Glomerular visceral epithelial cell (primary cell): ENCODE measurements around the gene BZW2.
"Not testable (repeated sequence)": the region's sequence is repeated elsewhere in the genome, so short reads cannot be mapped to it uniquely, and the experiment has no call there.

ENCODE experiments used
- DNase-seq: peaks from one replicate; pipeline ENCODE4 v3.0.0-alpha.2; 2016; ENCODE audit errors: extremely low spot score

The BZW2 gene

DNA sequence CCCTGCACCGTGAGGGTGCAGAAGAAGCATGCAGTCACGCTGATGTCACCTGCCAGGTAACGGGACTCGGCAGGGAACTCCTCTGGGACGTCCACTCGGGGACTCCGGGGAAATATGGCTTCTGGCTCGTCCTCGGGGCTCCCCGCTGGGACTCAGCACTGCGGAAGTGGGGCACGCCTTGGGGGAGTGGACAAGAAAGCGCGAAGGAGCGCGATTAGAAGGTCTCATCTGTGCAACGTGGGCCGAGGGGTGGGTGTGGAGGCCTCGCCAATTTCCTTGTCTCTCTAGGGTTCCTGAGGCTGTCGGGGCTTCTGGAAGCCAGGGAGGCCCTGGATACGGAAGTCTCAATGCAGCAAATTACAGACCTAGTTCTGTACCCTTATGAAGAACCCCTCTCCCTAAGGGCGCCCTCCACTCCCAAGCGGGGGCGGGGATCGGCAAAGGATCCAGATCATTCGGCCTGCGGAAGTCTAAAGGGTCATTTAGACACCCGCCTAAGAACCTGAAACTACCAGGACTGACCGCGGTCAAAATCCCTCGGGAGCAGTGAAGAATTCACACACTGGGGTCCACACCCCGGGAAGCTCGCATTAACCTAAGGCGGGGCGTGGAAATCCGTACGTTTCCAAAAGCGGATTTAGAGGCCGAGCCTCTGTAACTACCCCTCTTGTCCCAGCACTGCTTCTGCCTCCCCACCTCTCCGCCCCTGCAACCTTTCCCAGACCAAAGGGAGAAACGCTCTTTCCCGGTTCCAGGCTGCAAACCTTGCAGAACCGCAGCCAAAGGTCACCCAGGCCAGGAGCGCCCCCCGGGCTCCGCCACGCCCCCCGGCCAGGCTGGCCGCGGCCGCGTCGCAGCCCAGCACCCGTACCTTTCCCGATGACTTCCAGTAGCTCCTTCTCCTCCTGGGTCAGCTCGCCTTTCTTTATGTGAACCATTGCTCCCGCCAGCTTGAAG, 1.1 kb upstream of the BZW2 start:
- peak; percentile 65 for DNase-seq

GRCh38 chr7:16646472-16647072, 591 bp downstream of the BZW2 start:
- DNase-seq, result peak; percentile 20

GRCh38 chr7:16647435-16647960, 1.5 kb downstream of the BZW2 start:
- DNase-seq, result no peak

- no peak for DNase-seq
These were observed 2.6 kb downstream of the BZW2 start for GRCh38 chr7:16648551-16648950.

GRCh38 chr7:16649196-16649595, 3.2 kb downstream of the BZW2 start:
- peak; percentile 11 for DNase-seq

GRCh38 chr7:16650266-16650665, 4.3 kb downstream of the BZW2 start:
- DNase-seq, result no peak

GRCh38 chr7:16651396-16652239, 5.6 kb downstream of the BZW2 start:
- DNase-seq, result no peak

DNA sequence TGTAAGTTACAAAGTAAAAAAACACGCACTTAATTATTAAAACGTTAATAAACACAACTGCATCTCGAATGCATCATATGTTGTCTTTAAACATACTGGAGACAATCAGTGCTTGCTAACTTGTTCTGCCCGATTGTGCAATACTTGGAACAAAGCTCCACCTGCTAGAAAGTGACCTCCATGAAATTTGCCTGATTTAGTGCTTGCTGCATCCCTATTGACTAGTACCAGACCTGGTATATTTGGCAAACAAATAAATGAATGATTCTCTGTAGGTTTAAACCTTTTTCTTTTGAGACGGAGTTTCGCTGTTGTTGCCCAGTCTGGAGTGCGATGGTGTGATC, 6.2 kb downstream of the BZW2 start:
- DNase-seq, result no peak

DNA sequence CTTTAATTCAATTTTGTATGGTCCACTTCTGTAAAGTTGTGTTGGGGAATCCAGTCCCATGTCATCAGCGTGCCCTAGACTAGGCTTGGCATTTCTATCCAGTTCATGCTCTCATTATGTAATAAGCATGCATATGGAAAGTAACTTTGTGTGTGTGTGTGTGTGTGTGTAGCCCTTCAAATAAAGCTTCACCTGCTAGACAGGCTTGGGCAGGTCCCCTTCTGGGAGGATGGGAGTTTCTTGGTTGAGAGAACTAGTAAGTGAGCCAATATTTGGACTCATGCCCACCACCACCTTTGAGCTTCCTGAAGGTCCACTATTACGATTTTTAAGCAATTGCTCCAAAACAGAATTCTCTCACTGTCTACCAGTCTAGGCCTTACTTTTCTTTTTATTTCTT, 6.9 kb downstream of the BZW2 start:
- peak; percentile 15 for DNase-seq

DNA sequence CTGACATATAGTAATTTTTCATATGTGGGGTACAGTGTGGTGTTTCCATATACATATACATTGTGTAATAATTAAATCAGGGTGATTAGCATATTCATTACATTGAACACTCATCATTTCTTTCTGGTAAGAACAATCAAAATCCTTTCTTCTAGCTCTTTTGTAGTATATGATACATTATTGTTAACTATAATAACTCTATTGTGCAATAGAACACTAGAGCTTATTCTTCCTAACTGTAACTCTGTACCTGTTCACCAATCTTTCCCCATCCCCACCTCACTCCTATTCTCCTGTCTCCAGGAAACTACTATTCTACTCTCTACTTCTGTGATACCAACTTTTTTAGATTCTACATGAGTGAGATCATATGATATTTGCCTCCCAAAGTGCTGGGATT, 9.4 kb downstream of the BZW2 start:
- DNase-seq, result no peak

GRCh38 chr7:16656141-16656540, 10.2 kb downstream of the BZW2 start:
- DNase-seq, result no peak

DNA sequence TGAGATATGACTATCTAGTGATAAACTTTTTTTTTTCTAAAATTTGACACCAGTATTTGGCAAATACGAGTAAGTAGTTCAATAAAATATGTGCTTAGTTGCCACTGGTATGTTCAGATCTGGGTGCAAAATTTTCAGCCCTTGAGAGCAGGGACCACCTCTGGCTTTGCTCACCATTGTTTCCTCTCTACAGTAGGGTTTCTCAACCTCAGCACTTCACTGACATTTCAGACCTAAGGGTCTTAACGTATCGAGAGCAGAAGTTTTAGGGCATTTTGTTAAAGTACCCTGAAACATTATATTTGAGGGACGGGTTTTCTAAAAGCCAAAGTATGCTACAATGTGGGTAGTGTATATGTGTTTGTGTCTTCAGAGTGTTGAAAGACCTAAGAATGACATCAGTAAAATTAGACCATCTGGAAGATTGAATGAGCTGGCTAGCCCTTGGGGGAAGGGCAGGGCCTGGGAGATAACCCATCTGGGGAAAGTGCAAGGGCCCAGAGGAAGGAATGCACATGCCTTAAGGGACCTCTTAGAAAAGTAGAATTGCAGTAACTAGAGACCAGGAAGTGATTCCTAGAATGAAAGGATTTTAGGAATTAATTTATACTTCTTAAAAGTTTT, 11.8 kb downstream of the BZW2 start:
- peak; percentile 67 for DNase-seq

DNA sequence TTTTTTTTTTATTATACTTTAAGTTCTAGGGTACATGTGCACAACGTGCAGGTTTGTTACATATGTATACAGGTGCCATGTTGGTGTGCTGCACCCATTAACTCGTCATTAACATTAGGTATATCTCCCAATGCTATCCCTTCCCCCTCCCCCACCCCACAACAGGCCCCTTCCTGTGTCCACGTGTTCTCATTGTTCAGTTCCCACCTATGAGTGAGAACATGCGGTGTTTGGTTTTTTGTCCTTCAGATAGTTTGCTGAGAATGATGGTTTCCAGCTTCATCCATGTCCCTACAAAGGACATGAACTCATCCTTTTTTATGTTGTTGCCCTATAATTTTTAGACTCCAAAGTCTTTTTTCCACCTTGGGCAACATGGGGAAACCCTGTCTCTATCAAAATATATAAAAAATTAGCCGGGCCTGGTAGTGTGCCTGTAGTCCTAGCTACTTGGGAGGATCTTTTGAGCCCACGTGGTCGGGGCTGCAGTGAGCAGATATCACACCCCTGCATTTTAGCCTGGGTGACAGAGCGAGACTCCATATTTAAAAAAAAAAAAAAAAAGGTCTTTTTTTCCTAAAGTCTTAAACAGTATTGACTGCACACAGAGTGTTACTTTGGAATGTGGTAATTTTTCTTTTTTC, 14.0 kb downstream of the BZW2 start:
- DNase-seq, result not testable (repeated sequence)

DNA sequence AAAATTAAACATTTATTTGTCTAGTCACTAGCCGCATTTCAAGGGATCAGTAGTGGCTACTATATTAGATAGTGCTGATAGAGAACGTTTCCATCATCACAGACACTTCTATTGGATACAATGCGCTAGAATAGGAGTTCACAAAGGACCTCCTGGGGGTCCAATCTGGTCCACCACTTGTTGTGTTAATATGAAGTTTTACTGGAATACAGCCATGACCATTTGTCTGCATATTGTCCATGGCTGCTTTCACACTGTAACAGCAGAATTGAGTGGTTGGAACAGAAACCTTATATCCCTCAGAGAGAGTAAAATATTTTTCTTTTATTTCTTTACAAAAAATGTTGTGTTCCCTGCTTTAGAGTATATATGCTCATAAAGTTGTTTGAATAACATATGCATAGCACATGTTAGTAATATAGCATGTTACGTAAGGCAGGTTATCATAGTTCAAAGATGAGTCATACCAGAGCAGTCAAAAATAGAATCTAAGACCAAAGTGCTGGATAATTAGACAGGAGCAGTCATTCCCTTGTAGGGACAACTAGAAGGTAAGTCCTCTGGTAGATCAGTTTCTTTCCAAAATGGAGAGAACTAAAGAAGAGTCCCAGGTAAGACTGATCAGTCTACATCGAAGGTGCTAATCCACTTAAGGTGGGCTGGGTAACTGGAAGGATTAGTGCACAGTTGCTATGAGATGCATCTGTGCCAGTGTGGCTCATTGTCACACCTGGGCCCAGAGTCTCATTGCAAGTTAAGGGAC, 14.9 kb downstream of the BZW2 start:
- DNase-seq, result peak; percentile 32

DNA sequence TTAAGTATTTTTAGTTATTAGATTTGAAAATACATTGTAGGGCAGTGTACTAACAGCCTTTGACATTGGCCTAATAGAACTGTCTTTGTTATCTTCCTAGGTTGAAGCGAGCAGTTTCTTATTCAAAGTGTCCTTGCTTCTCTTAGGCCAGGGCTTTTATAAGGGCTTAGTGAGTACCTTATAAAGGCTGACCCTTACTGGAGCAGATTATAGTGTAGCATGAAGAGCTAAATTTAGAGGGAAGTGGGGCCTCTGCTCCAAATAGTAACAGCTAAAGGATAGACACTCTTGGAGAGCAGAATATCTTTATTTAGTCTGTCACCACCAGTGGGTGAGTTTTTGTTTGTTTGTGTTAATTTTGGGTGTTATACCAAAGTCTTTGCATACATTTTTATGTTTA, 15.9 kb downstream of the BZW2 start:
- DNase-seq, result no peak

GRCh38 chr7:16667355-16667754, 21.4 kb downstream of the BZW2 start:
- no peak for DNase-seq

DNA sequence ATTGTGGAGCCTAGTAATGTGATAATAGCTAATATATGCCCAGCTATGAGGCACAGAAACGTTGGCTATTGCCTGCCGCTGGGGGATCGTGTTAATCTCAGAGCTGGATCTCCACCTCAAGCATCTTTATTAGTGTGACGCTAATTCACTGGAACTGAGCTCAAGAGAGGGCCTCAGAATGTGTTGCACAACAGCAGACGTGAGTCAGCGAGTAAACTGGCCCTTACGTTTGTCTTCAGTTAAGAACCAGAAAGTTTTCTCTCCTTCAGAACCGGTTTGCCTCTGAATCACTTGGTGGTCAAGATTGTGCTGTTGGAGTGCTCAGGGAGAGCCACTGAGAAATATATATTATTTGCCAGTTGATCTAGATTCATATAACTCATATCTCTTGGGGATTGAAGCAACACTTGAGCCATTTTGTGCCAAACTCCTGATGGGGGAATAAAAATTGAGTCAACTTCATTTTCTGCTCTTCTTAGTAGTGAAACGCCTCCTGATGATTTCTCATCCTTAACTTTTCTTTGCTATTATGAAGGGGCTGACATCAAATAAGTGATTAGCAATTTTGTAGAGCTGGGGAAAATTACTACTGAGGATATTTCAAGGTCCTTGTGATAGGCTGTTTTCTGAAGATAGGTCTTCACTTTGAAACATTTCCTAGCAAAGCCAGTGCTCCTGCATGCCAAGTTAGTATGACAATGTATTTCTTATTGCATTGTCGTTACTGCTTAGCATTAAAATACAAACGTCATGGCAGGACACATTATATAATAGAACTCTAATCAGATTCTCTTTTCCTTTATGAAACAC, 22.3 kb downstream of the BZW2 start:
- peak; percentile 84 for DNase-seq

DNA sequence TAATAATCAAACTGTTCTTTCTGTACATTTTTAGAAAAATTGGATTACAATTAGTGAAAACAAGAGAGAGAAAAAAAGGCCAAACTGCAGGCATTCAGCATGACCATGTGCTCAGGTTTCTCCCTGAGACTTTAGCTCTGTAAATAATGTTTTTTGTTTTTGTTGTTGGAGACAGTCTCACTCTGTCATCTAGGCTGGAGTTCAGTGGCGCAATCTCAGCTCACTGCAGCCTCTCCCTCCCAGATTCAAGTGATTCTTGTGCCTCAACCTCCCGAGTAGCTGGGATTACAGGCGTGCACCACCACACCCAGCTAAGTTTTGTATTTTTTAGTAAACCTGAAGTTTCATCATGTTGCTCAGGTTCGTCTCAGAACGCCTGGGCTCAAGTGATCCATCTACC, 23.0 kb downstream of the BZW2 start:
- no peak for DNase-seq

GRCh38 chr7:16669581-16669980, 23.6 kb downstream of the BZW2 start:
- no peak for DNase-seq

DNA sequence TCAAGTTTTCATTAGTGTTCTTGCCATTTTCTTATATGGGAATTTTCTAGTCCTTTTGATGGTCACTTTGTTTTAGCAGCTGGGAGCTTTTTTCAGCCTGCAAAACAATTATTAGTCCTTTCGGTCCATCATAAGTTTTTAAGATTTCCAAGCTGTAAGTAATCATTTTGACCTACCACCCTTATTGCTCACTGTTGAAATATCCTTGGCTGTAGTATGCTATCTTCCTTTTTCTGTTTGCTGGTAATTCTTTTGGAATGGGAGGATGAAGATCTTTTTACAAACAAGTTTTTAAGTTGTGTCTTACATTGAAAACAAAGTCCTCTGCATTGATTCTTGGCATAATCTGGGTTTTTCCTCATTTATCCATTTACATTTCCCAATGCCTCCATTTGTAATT, 24.0 kb downstream of the BZW2 start:
- no peak for DNase-seq
